T-helper 9 cell (primary cell): ENCODE results near the gene POU5F1.
A peak's percentile ranks its signal among the peaks of the same experiment; 100 is the strongest.

Source experiments
- DNase-seq: peaks from one replicate; pipeline ENCODE4 v3.0.0-alpha.2; 2020

The POU5F1 gene

GRCh38 chr6:31138982-31139381 lies 31.5 kb downstream of the POU5F1 start, which contains the start of gene PSORS1C2:
Gene PSORS1C2, minus strand, starts transcription at chr6:31139066. Its CDS starts 40 bp downstream, at chr6:31139026.
- DNase-seq, result no peak

- DNase-seq, result no peak
These were observed 34.8 kb downstream of the POU5F1 start for GRCh38 chr6:31135710-31136109.

- DNase-seq, result no peak
These were observed 37.7 kb downstream of the POU5F1 start for GRCh38 chr6:31132806-31133205.

- DNase-seq, result no peak
These were observed 38.9 kb downstream of the POU5F1 start for GRCh38 chr6:31131595-31131994.

- no peak for DNase-seq
These were observed 39.7 kb downstream of the POU5F1 start for GRCh38 chr6:31130751-31131150.

- no peak for DNase-seq
These were observed 41.4 kb downstream of the POU5F1 start for GRCh38 chr6:31129130-31129529.

GRCh38 chr6:31128093-31128676 lies 42.3 kb downstream of the POU5F1 start:
- peak; percentile 77 for DNase-seq

- DNase-seq, result no peak
These were observed 43.9 kb downstream of the POU5F1 start for GRCh38 chr6:31126396-31127175.

- no peak for DNase-seq
These were observed 44.7 kb downstream of the POU5F1 start for GRCh38 chr6:31125586-31126363.

GRCh38 chr6:31125162-31125561 lies 45.3 kb downstream of the POU5F1 start:
- DNase-seq, result no peak

- no peak for DNase-seq
These were observed 47.4 kb downstream of the POU5F1 start for GRCh38 chr6:31122791-31123706.

GRCh38 chr6:31121131-31121790 lies 49.2 kb downstream of the POU5F1 start:
- no peak for DNase-seq

GRCh38 chr6:31120151-31120915 lies 50.1 kb downstream of the POU5F1 start, which contains the start of gene CDSN:
Gene CDSN, minus strand, starts transcription at chr6:31120446. Its CDS starts 27 bp downstream, at chr6:31120419.
- no peak for DNase-seq

GRCh38 chr6:31118178-31118577 lies 52.3 kb downstream of the POU5F1 start:
- DNase-seq, result no peak

- no peak for DNase-seq
These were observed 53.7 kb downstream of the POU5F1 start for GRCh38 chr6:31116661-31117385.

- no peak for DNase-seq
These were observed 54.4 kb downstream of the POU5F1 start for GRCh38 chr6:31115941-31116560.

GRCh38 chr6:31114970-31115849 lies 55.3 kb downstream of the POU5F1 start:
- DNase-seq, result no peak

- no peak for DNase-seq
These were observed 56.0 kb downstream of the POU5F1 start, which contains the start of gene PSORS1C1 for GRCh38 chr6:31114541-31114878. Gene PSORS1C1, plus strand, starts transcription at chr6:31114800. Its CDS starts 14,833 bp downstream, at chr6:31129633.
